ENCODE data around the gene GTF2A2. TPM values are rescaled to one million over a fixed set of nuclear protein-coding genes. Genes with fewer than 3 reads are reported as not detected.

The GTF2A2 gene
- total RNA-seq, 1 donor from 2014 or later: 80.9 TPM

DNA sequence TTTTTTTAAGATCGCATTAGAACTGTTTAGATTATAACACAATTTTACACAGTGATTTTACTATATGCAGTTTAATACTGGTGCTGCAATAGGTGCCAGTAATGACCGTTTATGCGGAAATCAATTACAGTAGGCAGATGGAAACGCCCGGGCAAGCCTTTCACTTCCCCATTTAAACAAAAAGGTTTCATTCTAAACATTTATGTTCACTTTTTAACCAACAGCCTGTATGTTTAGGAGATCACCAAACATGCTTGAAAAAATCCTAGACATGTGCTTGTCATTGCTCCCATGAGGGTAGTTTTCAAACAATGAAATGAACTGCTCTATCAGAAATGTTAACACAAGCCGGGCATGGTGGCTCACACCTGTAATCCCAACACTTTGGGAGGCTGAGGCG lies 29.1 kb upstream of the GTF2A2 start:
- no peak for DNase-seq (ENCODE audit: low read depth)
- no peak overlapping the region for H3K4me3 ChIP-seq (ENCODE audit: low read depth, low read length)
- TF ChIP-seq, protein P1, sequence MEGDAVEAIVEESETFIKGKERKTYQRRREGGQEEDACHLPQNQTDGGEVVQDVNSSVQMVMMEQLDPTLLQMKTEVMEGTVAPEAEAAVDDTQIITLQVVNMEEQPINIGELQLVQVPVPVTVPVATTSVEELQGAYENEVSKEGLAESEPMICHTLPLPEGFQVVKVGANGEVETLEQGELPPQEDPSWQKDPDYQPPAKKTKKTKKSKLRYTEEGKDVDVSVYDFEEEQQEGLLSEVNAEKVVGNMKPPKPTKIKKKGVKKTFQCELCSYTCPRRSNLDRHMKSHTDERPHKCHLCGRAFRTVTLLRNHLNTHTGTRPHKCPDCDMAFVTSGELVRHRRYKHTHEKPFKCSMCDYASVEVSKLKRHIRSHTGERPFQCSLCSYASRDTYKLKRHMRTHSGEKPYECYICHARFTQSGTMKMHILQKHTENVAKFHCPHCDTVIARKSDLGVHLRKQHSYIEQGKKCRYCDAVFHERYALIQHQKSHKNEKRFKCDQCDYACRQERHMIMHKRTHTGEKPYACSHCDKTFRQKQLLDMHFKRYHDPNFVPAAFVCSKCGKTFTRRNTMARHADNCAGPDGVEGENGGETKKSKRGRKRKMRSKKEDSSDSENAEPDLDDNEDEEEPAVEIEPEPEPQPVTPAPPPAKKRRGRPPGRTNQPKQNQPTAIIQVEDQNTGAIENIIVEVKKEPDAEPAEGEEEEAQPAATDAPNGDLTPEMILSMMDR (conservative IDR thresholded peaks at IDR 0.05; ENCODE audit: low read depth, low read length): no peak

GRCh38 chr15:59685737-59686297 lies 28.5 kb upstream of the GTF2A2 start:
- TF ChIP-seq, protein P1 (conservative IDR thresholded peaks at IDR 0.05; ENCODE audit: low read depth, low read length): no peak
- H3K4me3 ChIP-seq (ENCODE audit: low read depth, low read length): no peak overlapping the region
- DNase-seq (ENCODE audit: low read depth): no peak

- TF ChIP-seq, protein P1 (conservative IDR thresholded peaks at IDR 0.05; ENCODE audit: low read depth, low read length): no peak
- no peak for DNase-seq (ENCODE audit: low read depth)
- no peak overlapping the region for H3K4me3 ChIP-seq (ENCODE audit: low read depth, low read length)
Measured at GRCh38 chr15:59680870-59681269, 23.6 kb upstream of the GTF2A2 start.

DNA sequence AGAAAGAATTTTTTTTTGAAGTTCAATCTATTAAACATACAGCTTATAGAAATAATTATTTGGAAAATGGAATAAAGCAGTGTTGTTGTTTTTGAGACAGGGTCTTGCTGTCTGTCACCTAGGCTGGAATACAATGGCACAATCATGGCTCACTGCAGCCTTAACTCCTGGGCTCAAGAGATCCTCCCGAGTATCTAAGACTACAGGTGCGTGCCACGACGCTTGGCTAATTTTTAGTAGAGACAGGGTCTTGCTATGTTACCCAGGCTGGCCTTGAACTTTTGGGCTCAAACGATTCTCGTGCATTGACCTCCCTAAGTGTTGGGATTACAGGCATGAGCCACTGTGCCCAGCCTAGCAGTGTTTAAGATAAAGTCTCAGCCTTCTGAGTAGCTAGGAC lies 23.0 kb upstream of the GTF2A2 start:
- DNase-seq (ENCODE audit: low read depth): no peak
- TF ChIP-seq, protein P1 (conservative IDR thresholded peaks at IDR 0.05; ENCODE audit: low read depth, low read length): no peak
- H3K4me3 ChIP-seq (ENCODE audit: low read depth, low read length): no peak overlapping the region

DNA sequence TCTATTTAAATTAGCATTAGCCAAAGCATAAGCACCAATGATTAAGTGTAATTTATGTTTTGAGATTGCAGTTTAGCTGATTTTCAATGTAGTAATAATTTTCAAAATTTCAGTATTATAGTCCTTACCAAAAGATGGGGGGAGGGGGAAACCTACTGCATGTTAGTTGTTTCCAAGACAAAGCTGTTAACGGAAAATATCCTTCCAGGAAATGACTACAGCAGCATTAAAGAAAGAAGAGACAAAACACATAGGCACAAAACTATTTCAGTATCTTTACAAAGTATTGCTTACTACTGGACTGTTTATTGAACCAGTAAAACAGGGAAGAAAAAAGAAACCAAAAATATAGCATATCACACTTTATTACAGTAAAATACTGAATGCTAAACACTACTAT lies 21.3 kb upstream of the GTF2A2 start:
- DNase-seq (ENCODE audit: low read depth): no peak
- no peak overlapping the region for H3K4me3 ChIP-seq (ENCODE audit: low read depth, low read length)
- TF ChIP-seq, protein P1 (conservative IDR thresholded peaks at IDR 0.05; ENCODE audit: low read depth, low read length): no peak

DNA sequence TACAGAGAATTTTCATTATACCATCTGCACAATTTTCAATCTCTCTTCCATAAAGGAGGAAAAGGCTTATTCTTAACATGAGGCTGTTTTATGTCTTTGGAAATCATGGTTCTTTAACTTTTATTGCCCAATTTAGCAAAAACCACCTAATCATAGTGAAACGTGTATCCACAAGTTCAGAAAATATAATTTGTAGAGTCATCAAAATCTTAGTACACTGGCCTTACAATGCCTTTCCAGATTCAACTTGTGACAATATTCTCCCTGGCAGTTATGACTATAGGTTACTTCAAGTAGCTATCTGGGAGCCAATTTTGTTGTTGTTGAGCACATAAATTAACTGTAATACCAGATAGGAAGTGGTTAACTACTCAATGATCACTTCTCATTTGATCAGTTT lies 20.9 kb upstream of the GTF2A2 start:
- no peak overlapping the region for H3K4me3 ChIP-seq (ENCODE audit: low read depth, low read length)
- TF ChIP-seq, protein P1 (conservative IDR thresholded peaks at IDR 0.05; ENCODE audit: low read depth, low read length): no peak
- DNase-seq (ENCODE audit: low read depth): no peak

- TF ChIP-seq, protein P1 (conservative IDR thresholded peaks at IDR 0.05; ENCODE audit: low read depth, low read length): no peak
- no peak for DNase-seq (ENCODE audit: low read depth)
- H3K4me3 ChIP-seq (ENCODE audit: low read depth, low read length): no peak overlapping the region
Measured at GRCh38 chr15:59676565-59676964, 19.2 kb upstream of the GTF2A2 start.
